CD4-positive, alpha-beta T cell treated with Interferon alpha-2 for 1 hour (primary cell): ENCODE data around the gene IL24.
"Not testable (repeated sequence)": the region's sequence is repeated elsewhere in the genome, so short reads cannot be mapped to it uniquely, and the experiment has no call there.

Experiments
- DNase-seq, 2 donors: peaks; one replicate each; pipeline ENCODE4 v3.0.0-alpha.2; 2020 to 2022

The IL24 gene, protein sequence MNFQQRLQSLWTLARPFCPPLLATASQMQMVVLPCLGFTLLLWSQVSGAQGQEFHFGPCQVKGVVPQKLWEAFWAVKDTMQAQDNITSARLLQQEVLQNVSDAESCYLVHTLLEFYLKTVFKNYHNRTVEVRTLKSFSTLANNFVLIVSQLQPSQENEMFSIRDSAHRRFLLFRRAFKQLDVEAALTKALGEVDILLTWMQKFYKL

DNA sequence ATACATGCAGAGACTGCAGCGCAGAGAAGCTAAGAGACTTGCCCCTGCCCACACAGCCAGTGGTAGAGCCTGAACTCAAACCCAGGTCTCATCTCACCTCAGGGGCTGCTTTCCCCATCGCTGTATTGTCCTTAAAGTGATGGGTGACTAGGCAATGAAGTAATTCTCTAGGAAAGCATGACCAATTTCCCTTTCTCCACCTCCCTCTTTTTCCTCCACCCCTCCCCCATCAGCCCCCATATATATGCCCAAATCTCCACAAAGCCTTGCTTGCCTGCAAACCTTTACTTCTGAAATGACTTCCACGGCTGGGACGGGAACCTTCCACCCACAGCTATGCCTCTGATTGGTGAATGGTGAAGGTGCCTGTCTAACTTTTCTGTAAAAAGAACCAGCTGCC, at the start of gene IL24:
TSS of gene IL24 (plus strand) at position 269 of the 400 bp plus-strand sequence. CDS start 390 bp downstream, outside the sequence.
- no peak for DNase-seq

DNA sequence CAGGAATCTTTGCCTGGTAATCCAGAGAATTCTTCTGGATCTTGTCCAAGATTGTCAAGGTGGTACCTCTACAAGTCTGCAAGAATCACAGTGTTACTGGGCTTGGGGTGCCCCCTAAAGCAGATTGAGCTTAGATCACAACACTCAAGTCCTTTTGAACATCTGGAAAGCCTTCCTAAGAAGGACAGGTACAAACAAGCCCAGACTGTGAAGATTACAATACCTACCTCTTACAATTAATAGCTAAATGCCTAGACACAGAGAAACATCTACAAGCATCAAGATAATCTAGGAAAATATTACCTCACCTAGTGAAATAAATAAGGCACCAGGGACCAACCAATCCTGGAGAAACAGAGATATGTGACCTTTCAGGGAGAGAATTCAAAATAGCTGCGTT, 49.3 kb upstream of the IL24 start:
- DNase-seq: no peak

DNA sequence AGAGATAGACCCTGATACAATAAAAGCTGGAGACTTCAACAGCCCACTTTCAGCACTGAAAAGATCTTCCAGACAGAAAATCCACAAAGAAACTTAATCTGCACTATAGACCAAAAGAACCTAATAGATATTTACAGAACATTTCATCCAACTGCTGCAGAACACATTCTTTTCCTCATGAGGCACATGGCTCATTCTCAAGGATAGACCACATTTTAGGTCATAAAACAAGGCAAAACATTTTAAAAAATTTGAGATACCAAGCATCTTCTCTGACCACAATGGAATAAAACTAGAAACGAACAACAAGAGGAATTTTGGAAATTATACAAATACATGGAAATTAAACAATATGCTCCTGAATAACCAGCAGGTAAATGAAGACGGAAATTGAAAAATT, 46.8 kb upstream of the IL24 start:
- DNase-seq: no peak

DNA sequence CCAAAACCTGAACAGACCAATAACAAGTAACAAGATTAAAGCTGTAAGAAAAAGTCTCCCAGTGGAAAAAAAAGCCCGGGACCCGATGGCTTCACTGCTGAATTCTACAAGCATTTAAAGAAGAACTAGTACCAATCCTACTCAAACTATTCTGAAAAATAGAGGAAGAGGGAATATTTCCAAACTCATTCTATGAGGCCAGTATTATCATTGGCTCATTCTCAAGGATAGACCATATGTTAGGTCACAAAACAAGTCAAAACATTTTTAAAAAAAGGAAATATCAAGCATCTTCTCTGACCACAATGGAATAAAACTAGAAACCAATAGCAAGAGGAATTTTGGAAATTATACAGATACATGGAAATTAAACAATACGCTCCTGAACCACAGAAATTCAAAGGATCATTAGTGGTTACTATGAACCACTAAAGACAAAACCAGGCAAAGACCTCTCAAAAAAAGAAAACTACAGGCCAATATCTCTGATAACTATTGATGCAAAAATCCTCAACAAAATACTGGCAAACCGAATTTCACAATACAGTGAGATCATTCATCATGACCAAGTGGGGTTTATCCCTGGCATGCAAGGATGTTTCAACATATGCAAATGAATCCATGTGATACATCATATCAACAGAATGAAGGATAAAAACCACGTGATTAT, 45.8 kb upstream of the IL24 start:
- DNase-seq: no peak

DNA sequence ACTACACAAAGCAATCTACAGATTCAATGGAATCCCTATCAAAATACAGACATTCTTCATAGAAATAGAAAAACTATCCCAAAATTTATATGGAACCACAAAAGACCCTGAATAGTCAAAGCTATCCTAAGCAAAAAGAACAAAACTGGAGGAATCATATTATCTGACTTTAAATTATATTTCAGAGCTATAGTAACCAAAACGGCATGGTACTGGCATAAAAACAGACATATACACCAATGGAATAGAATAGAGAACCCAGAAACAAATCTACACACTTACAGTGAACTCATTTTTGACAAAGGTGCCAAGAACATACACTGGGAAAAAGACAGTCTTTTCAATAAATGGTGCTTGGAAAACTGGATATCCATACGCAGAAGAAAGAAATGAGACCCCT, 44.6 kb upstream of the IL24 start:
- DNase-seq: not testable (repeated sequence)

DNA sequence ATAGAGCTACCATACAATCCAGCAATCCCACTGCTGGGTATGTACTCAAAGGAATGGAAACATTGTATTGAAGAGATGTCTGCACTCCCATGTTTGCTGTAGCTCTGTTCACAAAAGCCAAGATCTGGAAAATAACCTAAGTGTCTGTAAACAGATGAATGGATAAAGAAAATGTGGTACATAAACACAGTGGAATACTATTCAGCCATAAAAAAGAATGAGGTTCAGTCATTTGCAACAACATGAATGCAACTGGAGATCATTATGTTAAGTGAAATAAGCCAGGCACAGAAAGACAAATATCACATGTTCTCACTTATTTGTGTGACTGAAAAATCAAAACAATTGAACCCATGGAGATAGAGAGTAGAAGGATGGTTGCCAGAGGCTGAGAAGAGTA, 43.5 kb upstream of the IL24 start:
- not testable (repeated sequence) for DNase-seq

DNA sequence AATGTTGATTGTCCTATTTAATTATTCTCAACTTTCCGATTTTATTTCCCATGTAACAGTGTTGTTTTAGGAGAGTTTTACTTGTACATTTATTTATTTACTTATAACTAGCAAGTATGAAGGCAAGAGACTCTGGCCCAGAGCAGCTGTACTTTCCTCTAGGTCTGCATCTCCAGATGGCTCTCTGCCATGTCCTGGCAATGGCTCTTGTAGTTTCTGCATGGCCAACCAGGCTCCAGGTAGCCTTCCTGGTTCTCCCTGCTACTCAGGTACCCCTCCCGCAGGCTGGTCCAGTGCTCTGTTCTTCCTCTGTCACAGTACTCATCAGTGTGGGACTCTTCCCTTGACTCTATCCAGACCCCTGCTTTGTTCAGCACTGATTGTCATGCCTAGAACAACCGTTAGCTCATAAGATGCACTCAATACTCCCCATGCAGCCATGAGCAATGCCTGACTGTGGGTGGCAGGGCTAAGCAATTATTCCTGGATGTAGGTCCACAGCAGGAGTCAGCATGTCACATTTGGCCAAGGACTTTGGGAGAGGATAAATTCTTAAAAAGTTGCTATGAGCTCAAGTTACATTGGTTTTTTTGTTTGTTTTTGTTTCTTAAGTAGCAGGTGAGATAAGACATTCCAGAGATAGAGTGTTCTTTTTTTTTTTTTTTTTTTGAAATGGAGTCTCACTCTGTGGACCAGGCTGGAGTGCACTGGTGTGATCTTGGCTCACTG, 42.7 kb upstream of the IL24 start:
- DNase-seq: no peak

DNA sequence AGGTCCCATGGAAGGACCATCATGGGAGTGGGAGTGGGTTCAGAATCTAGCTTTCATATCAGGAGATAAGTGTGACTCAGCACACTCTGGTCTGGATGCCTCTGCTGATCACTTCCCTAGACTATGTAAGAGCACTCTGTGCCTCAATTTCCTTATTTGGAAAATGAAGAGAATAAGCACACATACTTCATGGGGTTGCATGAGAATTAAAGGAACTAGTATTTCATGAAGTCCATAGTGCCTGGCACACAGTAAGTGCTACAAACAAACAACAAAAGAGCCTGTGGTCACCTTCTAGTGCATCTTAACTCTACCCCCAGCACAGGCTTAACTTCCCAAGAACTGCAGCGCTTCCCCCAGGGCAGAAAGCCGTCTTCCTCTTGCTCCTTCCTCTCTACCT, 41.4 kb upstream of the IL24 start:
- DNase-seq: no peak

DNA sequence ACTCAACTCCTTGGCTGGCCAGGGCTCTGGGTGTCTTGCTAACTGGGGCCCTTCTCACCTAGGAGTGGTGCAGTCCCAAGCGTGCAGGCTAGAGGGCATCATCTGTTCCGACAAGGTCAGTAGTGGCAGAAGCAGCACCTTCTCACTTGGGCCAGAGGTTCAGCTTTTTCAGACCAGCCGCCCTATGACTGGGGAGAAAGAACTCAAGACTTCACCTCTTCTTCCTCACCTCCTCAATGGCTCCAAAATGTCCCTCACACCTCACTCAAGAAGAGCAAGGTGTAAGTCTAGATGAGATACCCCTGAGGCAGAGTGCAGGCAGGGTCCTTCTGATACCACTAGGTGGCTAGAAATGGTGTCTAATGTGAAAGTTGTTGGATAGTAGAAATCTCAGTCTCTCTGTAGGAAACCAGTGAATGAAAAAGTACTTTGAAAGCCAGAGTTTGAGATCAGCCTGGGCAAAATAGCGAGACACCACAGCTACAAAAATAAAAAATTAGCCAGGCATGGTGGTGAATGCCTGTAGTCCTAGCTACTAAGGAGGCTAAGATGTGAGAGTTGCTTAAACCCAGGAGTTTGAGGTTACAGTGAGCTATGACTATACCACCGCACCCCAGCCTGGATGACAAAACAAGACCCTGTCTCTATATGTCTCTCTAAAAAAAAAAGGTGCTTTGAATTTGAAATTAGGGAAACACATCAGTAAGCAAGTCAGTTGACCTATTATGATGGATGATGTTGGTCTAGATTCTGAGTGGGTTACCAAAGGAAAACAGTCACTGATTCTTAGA, 40.4 kb upstream of the IL24 start:
- DNase-seq: peak in 1 of 2 donors; percentile 28

DNA sequence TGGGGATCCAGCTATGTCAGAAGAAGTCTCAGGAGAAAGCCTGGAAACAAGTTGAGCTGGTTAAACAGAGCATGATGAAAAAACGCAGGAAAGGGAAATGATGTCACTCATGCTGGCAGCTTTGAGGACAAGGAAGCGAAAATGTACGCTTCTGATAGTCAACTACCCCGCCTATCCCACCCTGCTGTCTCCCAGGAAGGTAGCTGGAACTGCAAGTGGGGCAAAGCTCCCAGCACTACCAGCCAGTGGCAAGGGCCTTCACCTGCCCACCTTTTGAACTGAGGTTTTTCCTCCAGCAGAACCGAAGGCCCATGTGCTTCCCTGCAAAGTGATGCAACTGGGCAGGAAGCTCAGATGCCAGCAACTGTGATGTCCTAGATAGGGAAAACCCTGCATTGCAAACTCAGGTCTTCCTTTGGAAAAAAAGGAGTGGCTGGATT, 38.1 kb upstream of the IL24 start:
- DNase-seq: peak in 1 of 2 donors; percentile 14

DNA sequence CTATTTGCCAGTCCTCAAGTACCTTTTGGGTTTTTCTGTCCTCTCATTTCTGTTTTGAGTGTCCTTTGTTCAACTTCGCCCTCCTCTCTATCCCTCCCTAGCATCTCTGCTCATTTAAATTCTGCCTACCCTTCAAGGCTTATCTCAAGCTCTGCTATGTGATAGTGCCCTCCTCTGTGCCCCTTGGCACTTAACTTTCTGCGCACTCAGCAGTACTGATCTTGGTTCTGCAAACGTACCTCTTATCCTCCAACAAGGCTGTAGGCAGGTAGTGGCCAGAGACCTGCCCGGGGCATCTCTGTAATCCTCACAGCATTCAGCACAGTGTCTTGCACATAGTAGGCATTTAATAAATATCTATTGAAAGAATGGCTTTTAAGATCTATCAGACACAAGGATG, 37.1 kb upstream of the IL24 start:
- DNase-seq: no peak

DNA sequence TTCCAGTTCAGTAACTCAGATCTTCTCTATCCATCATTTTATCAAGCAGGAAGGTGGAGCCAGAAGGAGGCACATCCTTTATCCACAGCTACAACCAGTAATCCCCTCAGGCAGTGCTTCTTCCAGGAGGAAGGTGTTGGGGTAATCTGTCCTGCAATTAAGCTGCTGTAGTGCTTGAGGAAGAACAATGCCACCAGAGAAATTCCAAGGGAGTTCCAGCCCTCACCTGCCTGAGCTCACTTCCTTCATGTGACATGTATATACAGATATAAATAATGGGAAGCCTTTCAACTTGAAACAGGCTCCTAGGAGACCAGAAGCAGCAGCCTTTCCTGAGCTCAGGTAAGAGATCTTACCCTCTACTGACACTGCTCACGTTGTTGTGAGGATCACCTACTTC, 34.0 kb upstream of the IL24 start:
- DNase-seq: no peak

DNA sequence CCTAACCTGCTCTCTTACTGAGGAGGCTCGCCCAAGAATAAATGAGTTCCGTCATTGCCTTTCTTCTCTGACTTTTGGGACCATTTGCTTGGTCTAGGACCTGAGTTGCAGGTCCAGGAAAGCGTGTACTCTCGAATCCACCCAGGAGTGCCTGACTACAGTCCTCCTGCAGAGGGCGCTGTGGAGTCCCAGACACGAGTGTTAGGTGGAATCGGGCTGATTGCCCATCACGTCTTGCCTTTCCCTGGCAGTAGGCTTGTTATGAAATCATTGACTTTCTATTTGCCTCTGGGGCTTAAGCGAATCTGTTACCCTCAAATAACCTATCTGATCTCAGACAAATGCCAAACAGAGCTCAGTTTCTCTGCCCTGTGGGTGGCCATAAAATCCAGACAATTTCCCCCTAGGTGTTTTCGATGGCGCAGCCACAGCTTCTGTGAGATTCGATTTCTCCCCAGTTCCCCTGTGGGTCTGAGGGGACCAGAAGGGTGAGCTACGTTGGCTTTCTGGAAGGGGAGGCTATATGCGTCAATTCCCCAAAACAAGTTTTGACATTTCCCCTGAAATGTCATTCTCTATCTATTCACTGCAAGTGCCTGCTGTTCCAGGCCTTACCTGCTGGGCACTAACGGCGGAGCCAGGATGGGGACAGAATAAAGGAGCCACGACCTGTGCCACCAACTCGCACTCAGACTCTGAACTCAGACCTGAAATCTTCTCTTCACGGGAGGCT, 32.1 kb upstream of the IL24 start, which contains the start of gene IL20:
TSS of gene IL20 (plus strand) at position 685 of the 733 bp plus-strand sequence. CDS start 230 bp downstream, outside the sequence.
- DNase-seq: peak; percentile 76 to 84

DNA sequence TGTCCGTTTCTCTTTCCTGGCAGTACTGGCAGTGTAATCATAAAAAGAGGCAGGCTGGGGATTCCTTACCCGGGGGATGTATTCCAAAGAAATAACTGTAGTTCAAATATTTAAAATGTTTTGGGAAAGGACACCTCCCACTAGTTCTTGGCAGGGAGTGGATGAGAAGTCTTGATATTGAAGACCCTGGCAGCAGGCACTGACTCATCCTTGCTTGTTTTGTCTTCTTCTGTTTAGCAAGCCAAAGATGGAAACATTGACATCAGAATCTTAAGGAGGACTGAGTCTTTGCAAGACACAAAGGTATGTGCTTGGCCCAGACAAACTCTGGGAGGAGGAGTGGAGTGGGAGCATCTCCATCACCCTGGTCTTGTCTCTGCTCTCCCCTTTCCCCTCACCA, 31.2 kb upstream of the IL24 start:
- DNase-seq: no peak

DNA sequence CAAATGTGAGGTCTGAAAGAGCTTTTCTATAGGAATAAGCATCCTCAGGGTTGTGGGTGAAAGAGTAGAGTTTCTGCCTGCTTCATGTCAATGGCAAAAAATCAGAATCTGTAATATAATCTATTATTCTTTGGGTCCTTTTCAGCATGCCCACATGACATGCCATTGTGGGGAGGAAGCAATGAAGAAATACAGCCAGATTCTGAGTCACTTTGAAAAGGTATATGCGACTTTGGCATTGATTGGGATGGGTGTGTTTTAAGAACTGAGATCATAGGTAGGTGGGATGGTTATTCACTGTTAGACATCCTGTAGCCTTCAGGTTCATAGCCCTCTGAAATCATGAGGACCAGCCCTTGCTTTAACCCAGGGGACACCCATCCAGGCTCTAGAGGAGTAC, 30.0 kb upstream of the IL24 start:
- DNase-seq: no peak

DNA sequence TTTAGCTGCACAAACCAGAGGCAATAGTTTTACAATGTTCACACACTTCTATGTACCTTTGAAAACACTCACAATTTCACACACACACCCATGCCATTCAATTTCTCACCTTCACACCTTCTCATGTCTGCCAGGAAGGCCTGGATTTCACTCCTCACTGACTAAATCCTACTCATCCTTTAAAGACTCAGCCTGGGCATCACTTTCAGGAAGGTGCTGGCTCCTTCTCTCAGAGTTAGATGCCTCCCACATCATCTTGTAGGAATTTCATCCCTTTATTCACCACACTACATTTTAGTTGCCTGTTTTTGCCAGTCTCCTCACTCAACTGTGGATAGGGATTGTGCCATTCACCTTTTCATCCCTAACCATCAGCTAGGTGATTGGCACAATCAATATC, 29.5 kb upstream of the IL24 start:
- no peak for DNase-seq

DNA sequence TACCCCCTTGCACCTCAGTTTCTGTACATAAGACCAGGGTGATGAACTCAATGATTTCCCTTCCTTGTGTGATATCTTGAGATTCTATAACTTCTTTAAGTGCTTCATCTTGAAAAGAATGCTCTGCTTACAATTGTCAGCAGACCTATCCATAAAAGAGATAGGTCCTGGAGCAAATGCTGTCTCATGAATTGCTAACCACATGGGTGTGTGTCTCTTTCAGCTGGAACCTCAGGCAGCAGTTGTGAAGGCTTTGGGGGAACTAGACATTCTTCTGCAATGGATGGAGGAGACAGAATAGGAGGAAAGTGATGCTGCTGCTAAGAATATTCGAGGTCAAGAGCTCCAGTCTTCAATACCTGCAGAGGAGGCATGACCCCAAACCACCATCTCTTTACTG, 29.0 kb upstream of the IL24 start:
- no peak for DNase-seq

DNA sequence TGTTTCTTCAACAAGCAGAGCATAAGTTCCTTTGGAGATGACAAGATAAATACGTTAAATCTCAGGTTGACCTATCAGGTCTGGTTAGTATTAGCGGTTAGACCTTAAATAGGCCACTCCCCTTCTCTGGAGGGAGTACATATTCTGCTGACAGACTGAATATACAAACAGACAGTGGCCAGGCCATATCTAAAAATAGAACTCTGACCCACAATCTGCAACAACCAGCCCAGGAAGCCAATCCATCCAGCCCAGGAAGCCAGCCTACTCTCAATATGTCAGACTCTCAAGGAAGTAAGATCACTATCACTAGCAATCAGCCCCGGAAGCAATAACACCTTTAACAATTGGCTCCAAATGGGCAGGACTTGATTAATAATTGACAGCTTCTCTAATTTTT, 25.1 kb upstream of the IL24 start:
- no peak for DNase-seq

DNA sequence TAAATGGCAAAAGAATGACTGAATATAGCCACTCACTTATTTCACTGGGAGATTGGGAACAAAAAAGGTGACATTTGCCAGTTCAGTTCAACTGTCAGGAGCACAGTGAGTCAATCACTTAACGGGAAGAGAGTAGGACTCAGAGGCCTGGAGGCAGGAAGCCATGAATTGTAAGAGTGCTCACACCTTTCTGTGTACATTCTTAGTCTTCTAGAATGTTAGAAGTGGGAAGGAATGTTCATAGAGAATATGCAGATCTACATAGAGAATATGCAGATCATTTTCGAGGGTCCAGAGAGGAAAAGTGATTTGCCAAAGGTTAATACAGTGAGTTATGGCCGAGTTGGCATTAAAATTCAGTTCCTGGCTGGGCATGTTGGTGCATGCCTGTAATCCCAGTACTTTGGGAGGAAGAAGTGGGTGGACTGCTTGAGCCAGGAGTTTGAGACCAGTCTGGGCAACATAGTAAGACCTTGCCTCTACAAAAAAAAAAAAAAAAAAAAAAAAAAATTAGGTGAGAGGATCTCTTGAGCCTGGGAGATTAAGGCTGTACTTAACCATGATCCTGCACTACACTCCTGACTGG, 23.5 kb upstream of the IL24 start:
- no peak for DNase-seq

DNA sequence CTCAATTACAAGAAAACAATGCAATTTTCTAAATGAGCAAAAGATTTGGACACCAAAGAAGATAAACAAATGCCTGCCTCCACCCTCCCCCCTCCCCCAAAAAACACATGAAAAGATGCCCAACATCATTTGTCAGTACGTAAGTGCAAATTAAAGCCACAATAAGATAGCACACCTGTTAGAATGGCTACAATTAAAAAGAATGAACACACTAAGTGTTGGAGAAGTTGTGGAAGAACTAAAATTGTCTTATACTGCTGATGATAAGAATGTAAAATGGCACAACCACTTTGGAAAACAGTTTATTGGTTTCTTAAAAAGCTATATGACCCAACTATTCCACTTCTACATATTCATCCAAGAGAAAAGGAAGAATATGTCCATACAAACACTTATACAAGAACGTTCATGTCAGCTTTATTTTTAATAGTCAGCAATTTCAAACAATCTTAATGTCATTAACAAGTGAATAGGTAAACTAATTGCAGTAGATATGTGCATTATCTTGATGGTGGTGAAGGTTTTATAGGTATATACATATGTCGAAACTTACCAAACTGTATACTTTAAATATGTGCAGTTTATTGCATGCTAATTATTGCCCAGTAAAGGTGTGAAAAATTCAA, 21.4 kb upstream of the IL24 start:
- DNase-seq: no peak

DNA sequence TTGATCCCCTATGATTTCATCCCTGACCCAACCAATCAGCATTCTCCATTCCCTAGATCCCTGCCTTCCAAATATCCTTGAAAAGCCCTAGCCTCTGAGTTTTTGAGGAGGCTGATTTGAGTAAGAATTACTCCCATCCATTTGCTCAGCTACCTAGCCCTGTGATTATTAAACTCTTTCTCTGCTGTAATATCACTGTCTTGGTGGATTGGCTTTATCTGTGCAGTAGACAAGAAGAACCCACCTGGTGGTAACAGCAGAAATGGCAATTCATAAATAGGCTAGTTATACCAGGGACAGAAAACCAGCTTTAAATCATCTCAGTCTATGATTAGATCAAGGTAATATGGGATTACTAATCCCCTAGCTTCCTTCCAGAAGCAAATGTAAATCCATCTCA, 18.8 kb upstream of the IL24 start:
- DNase-seq: no peak

DNA sequence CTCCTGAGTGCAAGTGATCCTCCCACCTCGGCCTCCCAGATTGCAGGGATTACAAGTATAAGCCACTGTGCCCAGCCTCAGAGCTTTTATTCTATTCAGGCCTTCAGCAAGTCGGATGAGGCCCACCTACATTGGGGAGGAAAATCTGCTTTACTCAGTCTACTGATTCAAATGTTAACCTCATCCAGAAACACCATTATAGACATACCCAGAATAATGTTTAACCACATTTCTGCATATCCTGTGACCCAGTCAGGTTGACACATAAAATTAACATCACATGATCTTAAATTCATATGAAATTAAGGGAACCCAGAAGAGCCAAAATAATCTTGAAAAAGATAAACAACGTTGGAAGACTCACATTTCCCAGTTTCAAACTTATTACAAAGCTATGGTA, 16.9 kb upstream of the IL24 start:
- no peak for DNase-seq
